Superior temporal gyrus (tissue), 1 donor: Measurements from ENCODE around the gene SHLD3.
A peak's percentile ranks its signal among the peaks of the same experiment; 100 is the strongest.
"Not testable (repeated sequence)": the region's sequence is repeated elsewhere in the genome, so short reads cannot be mapped to it uniquely, and the experiment has no call there.

Experiments used
- DNase-seq: peaks from one replicate; pipeline ENCODE4 v3.0.0-alpha.2; 2016; ENCODE audit errors: extremely low spot score

The SHLD3 gene

GRCh38 chr5:65624571-65625555 lies at the start of gene SHLD3, which contains the start of gene TRAPPC13:
Gene SHLD3, plus strand, starts transcription at chr5:65625027. Its CDS starts 4,561 bp downstream, at chr5:65629588.
Gene TRAPPC13, plus strand, starts transcription at chr5:65625027. Its CDS starts 34 bp downstream, at chr5:65625061.
- DNase-seq, result peak; percentile 95

DNA sequence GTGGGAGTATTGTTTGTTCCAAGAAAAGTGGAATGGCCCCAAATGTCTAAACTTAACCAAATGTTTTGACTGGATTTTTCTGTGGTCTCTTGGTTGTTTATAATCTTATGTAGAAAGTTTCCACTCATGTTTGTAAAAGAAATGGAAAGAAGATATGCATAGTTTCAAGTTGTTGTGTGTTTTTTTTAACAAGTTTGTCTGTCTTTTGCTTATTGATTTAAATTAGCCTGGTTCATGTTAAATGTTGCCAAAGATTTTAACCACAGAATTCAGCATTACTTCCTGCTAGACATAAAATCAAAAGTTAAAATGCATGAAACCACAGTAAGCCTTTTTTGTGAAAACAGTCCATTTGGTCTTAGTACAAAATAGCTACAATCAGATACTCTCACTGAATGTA lies 47.7 kb upstream of the SHLD3 start:
- DNase-seq, result no peak

- DNase-seq, result no peak
These were observed 36.1 kb upstream of the SHLD3 start for GRCh38 chr5:65588694-65589093.

DNA sequence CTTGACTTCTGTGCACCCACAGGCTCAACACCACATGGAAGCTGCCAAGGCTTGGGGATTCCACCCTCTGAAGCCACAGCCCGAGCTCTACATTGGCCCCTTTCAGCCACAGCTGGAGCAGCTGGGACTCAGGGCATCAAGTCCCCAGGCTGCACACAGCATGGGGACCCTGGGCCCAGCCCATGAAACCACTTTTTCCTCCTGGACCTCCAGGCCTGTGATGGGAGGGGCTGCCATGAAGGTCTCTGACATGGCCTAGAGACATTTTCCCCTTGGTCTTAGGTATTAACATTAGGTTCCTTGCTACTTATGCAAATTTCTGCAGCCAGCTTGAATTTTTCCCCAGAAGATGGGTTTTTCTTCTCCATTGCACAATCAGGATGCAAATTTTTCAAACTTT lies 23.1 kb upstream of the SHLD3 start:
- not testable (repeated sequence) for DNase-seq

DNA sequence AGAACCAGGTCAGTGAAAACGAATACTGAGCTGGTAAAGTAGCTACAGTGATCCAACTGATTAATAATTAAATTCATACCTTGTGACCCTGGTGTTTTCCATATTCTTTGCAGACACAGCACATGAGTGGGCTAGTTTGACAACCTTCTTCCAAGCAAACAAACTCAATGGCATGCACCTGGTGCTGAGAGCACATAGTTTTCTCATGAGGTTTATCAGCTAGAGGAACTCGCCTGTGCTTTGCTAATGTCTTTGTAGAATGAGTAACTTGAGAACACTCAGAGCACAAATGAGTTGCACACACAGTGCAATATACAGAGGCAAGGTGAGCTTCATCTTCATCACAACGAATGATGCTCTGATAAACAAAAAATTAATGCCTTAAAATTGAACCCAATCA lies 13.3 kb upstream of the SHLD3 start:
- DNase-seq, result no peak

- DNase-seq, result no peak
These were observed 12.4 kb upstream of the SHLD3 start for GRCh38 chr5:65612298-65612907.

- no peak for DNase-seq
These were observed 4.8 kb upstream of the SHLD3 start for GRCh38 chr5:65620021-65620420.

GRCh38 chr5:65621961-65622360 lies 2.9 kb upstream of the SHLD3 start:
- not testable (repeated sequence) for DNase-seq

DNA sequence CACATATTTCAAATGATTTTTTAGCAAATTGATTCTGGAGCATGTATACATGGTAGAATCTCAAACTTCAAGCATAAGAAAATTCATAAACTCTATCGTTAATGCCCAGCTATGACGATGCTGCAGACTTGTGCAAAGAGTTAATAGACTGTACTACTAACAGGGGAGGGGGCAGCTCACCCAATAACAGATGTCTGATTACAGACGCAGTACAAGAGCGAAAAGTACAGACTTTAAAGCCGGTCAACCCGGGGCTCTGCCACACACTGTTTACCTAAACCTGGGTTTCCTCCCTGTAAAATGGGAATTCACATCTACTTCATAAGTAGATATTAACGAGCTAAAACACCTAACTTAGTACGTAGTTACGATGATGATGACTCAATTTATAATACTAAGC lies 1.3 kb upstream of the SHLD3 start:
- DNase-seq, result no peak

DNA sequence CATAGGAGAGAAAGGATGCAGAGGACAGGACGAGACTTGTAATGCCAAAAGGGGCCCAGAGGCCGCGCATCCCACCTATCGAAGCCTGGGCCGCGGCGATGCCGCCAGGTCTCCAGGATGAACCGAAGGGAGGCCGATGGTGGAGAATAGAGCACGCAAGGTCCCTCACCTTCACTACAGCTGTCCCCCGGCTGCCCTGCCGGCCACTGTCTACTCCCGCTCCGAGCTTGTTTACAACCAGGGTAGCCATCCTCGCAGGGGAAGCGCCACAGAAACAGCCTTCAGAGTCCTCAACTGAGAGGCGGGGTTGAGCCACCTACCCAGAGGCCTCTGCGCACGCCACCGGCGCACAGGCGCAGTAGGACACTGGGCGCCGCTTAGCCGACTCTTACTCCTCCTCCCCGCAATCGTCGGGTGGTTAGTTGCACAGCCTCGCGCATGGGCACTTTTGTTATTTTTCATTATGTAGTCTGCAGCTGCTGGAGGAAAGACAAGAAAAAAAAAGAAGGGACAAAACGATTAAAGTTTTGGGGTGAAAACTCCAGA lies 729 bp upstream of the SHLD3 start, which contains the start of gene TRIM23:
Gene TRIM23, minus strand, starts transcription at position 309 of the 546 bp plus-strand sequence. Its CDS starts 59 bp downstream, at position 250.
- DNase-seq, result peak; percentile 98

DNA sequence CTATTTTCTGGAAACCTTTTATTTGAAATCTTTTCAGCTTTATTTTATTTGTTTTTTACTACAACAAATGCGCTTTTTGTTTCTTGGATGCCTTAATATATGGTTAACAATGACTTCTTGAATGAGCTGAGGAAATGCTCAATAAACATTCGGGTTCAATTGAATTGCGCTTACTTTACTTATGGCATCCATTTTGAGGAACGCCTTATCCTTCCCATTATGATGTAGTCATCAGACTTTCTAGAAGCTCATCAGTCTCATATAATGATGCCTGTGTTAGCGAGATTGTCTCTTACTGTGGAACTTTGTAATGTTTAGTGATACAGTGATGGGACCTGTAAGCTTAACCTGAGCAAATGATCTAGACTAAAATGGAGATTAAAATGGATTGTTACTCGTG lies 916 bp downstream of the SHLD3 start:
- no peak for DNase-seq

DNA sequence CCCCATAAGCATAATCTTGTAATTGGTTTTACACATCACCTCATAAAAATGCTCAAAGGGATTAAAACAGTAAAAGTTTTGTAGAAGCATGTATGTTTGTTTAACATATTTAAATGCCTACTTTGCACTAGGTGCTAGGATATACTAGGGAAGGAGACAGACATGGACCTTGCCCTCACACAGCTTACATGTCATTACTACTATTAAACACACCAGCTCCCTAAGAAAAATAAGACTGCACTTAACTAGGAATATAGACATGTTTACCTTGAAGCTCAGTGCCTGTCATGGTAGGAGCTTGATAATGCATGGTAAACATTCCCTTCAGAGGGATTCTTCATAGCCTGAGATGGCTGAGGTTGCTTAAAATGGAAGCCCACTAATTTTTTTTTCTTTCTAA lies 6.2 kb downstream of the SHLD3 start:
- no peak for DNase-seq

DNA sequence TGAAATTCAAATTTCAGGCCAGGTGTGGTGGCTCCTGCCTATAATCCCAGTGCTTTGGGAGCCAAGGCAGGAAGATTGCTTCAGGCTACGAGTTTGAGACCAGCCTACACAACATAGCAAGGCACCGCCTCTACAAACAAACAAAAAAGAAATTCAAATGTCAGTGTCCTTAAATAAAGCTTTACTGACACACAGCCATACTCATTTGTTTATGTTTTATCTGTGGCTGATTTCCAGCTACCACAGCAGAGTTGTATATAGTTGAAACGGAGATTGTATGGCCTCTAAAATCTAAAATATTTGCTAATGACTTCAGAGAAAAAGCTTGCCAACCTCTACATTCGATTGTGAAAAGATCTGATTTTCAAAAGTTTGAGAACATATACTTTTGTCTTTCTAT lies 15.4 kb downstream of the SHLD3 start:
- DNase-seq, result no peak

DNA sequence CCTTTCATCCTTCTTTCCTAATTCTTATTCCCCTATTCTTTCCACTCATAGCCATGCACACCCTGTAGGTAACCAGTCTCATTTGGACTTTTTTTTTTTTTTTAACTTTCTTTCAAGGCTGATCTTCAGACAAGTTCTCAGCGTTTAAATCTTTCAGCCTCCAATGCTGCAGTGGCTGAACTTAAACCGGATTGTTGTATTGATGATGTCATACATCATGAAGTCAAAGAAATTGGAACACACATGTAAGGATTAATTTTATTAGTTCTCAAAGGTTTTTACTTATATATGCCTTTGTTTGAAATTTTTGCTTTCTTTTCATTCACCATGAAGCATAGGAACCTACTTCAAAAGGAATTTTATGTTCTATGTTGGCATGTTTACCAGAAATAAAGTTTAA lies 22.1 kb downstream of the SHLD3 start:
- no peak for DNase-seq

DNA sequence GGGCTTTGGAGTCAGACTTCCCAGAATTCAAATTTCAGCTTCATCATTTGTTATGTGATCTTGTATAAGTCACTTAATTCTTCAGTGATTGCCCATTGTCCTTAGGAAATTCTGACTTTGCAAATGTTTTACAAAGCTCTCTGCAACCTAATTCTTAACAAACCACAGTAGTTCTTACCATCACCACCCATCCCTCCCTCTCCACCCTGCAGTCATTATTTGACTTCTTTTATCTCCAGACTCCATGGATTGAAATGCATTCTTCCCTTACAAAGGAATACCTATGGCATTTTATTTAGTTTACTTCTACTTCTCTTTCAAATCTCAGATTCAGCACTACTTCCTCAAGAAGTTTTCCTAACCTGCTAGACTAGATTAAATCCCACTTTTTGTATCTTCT lies 23.1 kb downstream of the SHLD3 start:
- no peak for DNase-seq

GRCh38 chr5:65651144-65651543 lies 26.3 kb downstream of the SHLD3 start:
- DNase-seq, result no peak

DNA sequence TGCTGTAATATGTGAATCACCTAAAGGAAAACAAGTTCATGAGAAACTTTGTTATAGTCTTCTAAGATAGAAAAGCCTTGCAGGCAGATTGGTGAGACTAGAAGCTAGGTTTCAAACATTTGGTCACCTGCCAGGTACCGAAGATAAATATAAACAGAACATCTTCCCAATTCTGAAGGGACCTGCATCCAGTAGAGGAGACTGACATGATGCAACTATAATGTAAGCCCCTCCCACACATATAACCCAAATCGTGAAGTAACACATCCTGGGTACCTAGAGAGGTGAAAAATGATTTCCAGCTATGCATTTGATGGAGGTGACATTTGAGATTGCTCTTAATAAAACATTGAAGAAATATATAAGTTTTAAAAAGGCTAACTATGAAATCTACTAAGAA lies 29.9 kb downstream of the SHLD3 start:
- no peak for DNase-seq

DNA sequence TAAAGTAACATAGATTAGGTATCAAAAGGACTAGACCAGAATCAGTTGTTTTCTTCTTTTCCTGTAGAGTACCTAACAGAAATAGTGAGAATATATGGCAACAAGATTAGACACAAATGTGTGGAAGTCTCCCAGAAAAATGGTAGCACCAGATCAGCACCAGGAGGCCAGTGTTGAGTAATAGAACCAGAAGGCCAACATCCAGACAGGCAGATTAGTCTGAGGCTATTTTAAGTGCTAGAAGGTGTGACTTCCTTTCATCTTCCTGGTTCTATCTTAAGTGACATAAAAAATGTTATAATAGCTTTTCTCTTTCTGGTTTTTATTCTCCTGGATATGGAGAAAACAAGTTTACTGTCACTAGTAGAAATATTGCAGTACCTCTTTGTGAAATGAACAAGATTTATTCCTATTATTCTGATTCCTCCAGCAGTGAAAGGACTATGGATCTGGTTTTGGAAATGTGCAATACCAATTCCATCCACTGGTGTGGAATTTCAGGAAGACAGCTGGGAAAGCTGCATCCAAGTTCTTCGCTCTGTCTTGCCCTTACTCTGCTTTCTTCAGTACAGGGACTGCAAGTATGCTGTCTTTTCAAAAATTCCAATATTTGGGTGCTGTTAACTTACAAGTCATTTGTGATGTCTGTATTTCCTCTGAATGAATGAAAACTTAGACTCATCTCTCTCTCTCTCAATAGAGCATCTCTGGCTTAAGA lies 39.1 kb downstream of the SHLD3 start:
- no peak for DNase-seq

- no peak for DNase-seq
These were observed 43.9 kb downstream of the SHLD3 start for GRCh38 chr5:65668696-65669095.

- DNase-seq, result no peak
These were observed 48.0 kb downstream of the SHLD3 start for GRCh38 chr5:65672796-65673195.

GRCh38 chr5:65674749-65675148 lies 49.9 kb downstream of the SHLD3 start:
- DNase-seq, result no peak

DNA sequence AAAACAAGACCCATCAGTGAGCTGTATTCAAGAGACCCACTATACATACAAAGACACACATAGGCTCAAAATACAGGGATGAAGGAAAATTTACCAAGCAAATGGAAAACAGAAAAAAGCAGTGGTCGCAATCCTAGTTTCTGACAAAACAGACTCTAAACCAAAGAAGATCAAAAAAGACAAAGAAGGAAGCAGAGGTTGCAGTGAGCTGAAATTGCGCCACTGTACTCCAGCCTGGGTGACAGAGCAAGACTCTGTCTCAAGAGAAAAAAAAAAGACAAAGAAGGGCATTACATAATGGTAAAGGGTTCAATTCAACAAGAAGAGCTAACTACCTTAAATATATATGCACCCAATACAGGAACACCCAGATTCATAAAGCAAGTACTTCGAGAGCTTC lies 51.2 kb downstream of the SHLD3 start:
- DNase-seq, result not testable (repeated sequence)
